Calu3 (cell line): ENCODE measurements around the gene NAV1. TPM values are rescaled to one million over a fixed set of nuclear protein-coding genes. Genes with fewer than 3 reads are reported as not detected.

Source experiments
- BruUV-seq: library from RNA; stranded (reverse); fragments of 400-500 nt; replicated peaks from 2 replicates; lab custom pipeline; 2021; lab: Mats Ljungman, UMichigan
- CTCF ChIA-PET: fragments of 300-600 bp; sonication (Branson Sonifier 250); formaldehyde crosslinking; loops from one replicate; lab custom pipeline; 2022; ENCODE audit warnings: antibody characterized with exemption; lab: Charles Lee
- DNase-seq: peaks from one replicate; pipeline ENCODE4 v3.0.0; 2022
- H3K27ac Mint-ChIP-seq: one replicate; pipeline ENCODE4 v1.8.0; 2022; ENCODE audit warnings: mixed read lengths; ENCODE audit not compliant: unreplicated experiment
- H3K27me3 Mint-ChIP-seq: one replicate; pipeline ENCODE4 v1.8.0; 2022; ENCODE audit warnings: mixed read lengths; ENCODE audit not compliant: unreplicated experiment
- H3K36me3 Mint-ChIP-seq: one replicate; pipeline ENCODE4 v1.8.0; 2022; ENCODE audit warnings: mild to moderate bottlenecking, moderate library complexity, mixed read lengths; ENCODE audit not compliant: insufficient read depth, unreplicated experiment
- H3K4me1 Mint-ChIP-seq: one replicate; pipeline ENCODE4 v1.8.0; 2022; ENCODE audit warnings: mild to moderate bottlenecking, low read depth, mixed read lengths; ENCODE audit not compliant: unreplicated experiment
- H3K4me3 Mint-ChIP-seq: one replicate; pipeline ENCODE4 v1.8.0; 2022; ENCODE audit warnings: mild to moderate bottlenecking, low read depth, moderate library complexity, mixed read lengths; ENCODE audit not compliant: unreplicated experiment
- H3K9me3 Mint-ChIP-seq: one replicate; pipeline ENCODE4 v1.8.0; 2022; ENCODE audit warnings: low read depth, mixed read lengths; ENCODE audit not compliant: unreplicated experiment
- CTCF ChIP-seq: fragments of 200-600 bp; IDR thresholded peaks from one replicate; pipeline ENCODE4 v1.8.0; 2022; ENCODE audit warnings: antibody characterized with exemption; ENCODE audit not compliant: unreplicated experiment
- intact Hi-C: fragments of 100-400 bp; cut with micrococcal nuclease; formaldehyde crosslinking; loops from one replicate; pipeline ENCODE4 v1.10.0; 2022; ENCODE audit not compliant: unreplicated experiment
- total RNA-seq: library from RNA; stranded (reverse); gene quantifications from 2 replicates; pipeline ENCODE4 v1.2.3, GENCODE V29; 2022

The NAV1 gene
- total RNA-seq, 1 experiment from 2014 or later = 24.8 TPM

- Mint-ChIP-seq H3K27me3 (no peaks in the 10 kb centered on the region), H3K9me3 (no peaks in the 10 kb centered on the region), H3K4me1 (peaks cover 29% of the 10 kb centered on the region), H3K4me3 (no peak overlapping the region), H3K36me3 (peaks cover 26% of the 10 kb centered on the region), H3K27ac (no peak overlapping the region)
- no peak for TF ChIP-seq CTCF
- DNase-seq = no peak
- no TSS peak for BruUV-seq
- intact Hi-C loops = no loop called here
- CTCF ChIA-PET = interaction anchor here (1.3 to 3.8 kb wide), 2 partner anchors 8 to 12 kb away, joined by 3 to 44 read pairs; no protein-coding TSS in a partner anchor
These were observed 38.9 kb upstream of the NAV1 start for GRCh38 chr1:201499795-201500669.

GRCh38 chr1:201500670-201501120, 38.2 kb upstream of the NAV1 start:
- CTCF ChIA-PET = interaction anchor here (1.3 to 3.8 kb wide), 2 partner anchors 9 to 11 kb away, joined by 3 to 44 read pairs; no protein-coding TSS in a partner anchor
- TF ChIP-seq CTCF = no peak
- Mint-ChIP-seq H3K27me3 (no peaks in the 10 kb centered on the region), H3K36me3 (peaks cover 33% of the 10 kb centered on the region), H3K27ac (no peak overlapping the region), H3K9me3 (no peaks in the 10 kb centered on the region), H3K4me1 (peaks cover 35% of the 10 kb centered on the region), H3K4me3 (no peak overlapping the region)
- intact Hi-C loops = no loop called here
- no TSS peak for BruUV-seq
- DNase-seq = no peak

- CTCF ChIA-PET = interaction anchor here (1.3 to 3.8 kb wide), 2 partner anchors 9 to 11 kb away, joined by 3 to 44 read pairs; no protein-coding TSS in a partner anchor
- Mint-ChIP-seq H3K36me3 (peaks cover 34% of the 10 kb centered on the region), H3K27me3 (no peaks in the 10 kb centered on the region), H3K27ac (no peak overlapping the region), H3K9me3 (no peaks in the 10 kb centered on the region), H3K4me1 (peaks cover 40% of the 10 kb centered on the region), H3K4me3 (no peak overlapping the region)
- no TSS peak for BruUV-seq
- no peak for TF ChIP-seq CTCF
- intact Hi-C loops = no loop called here
- no peak for DNase-seq
These were observed 37.8 kb upstream of the NAV1 start for GRCh38 chr1:201501144-201501543.

- BruUV-seq = no TSS peak
- intact Hi-C loops = no loop called here
These were observed 37.0 kb upstream of the NAV1 start for GRCh38 chr1:201501812-201502510.

More at GRCh38 chr1:201501812-201502510, 37.0 kb upstream of the NAV1 start:
- TF ChIP-seq CTCF = no peak
- CTCF ChIA-PET = interaction anchor here (1.3 to 4.5 kb wide), 8 partner anchors 10 to 67 kb away, joined by 3 to 44 read pairs (median 9); no protein-coding TSS in a partner anchor
- no peaks in the 10 kb centered on the region for H3K9me3 Mint-ChIP-seq
- H3K4me1 Mint-ChIP-seq = peaks cover 45% of the 10 kb centered on the region
- H3K27me3 Mint-ChIP-seq = no peaks in the 10 kb centered on the region
- peaks cover 35% of the 10 kb centered on the region for H3K36me3 Mint-ChIP-seq
- no peak overlapping the region for H3K27ac Mint-ChIP-seq
- no peak overlapping the region for H3K4me3 Mint-ChIP-seq
- DNase-seq = peak; percentile 65
